ENCODE measurements around the gene UGT1A9. TPM values are rescaled to one million over a fixed set of nuclear protein-coding genes. Genes with fewer than 3 reads are reported as not detected.
"Not testable (repeated sequence)": the region's sequence is repeated elsewhere in the genome, so short reads cannot be mapped to it uniquely, and the experiment has no call there.

The UGT1A9 gene
- total RNA-seq, 1 experiment from 2014 or later: not detected

- not testable (repeated sequence) for H3K36me3 ChIP-seq (replicated peaks; ENCODE audit: control insufficient read depth, insufficient read depth, low read length); H3K4me3 ChIP-seq (ENCODE audit: insufficient read depth, low read depth, low read length); H3K27me3 ChIP-seq (ENCODE audit: control insufficient read depth, insufficient read depth, low read length); DNase-seq
Observed at GRCh38 chr2:233751212-233752009, 79.7 kb downstream of the UGT1A9 start.

DNA sequence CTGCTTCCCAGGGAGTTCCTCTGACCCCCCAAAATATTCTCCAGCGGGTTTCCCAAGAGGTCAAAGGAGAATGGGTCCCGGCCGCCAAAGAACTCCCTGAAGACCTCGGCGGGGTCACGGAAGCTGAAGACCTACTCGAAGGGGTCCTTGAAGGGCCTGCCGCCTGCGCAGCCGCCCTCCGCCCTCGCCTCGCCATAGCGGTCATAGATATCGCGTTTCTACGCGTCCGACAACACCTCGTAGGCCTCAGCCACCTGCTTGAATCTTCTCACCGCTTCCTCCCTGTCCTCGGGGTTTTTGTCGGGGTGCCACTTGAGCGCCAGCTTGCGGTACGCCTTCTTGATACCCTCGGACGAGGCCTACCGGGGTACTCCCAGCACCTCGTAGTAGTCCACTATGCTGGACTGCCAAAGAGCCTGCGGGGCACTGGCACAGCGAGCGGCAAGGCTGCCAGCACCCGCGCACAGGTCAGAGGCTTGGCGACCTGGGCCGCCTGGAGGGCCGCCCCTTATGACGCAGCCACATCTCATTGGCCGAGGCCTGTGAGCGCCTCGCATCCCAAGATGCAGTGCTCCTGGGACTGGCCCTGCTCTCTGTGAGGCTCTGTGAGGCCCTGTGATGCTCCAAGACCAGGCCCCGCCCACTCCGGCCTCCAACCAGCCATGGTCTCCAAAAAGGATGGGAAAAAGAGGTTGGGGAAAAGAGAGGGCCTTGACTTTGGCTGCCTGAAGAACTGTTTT, 83.3 kb downstream of the UGT1A9 start:
- no peak for DNase-seq
- Histone ChIP-seq H3K4me3 (ENCODE audit: insufficient read depth, low read depth, low read length) (no peak overlapping the region), H3K27me3 (ENCODE audit: control insufficient read depth, insufficient read depth, low read length) (no peaks in the 10 kb centered on the region), H3K36me3 (replicated peaks; ENCODE audit: control insufficient read depth, insufficient read depth, low read length) (no peaks in the 10 kb centered on the region)

DNA sequence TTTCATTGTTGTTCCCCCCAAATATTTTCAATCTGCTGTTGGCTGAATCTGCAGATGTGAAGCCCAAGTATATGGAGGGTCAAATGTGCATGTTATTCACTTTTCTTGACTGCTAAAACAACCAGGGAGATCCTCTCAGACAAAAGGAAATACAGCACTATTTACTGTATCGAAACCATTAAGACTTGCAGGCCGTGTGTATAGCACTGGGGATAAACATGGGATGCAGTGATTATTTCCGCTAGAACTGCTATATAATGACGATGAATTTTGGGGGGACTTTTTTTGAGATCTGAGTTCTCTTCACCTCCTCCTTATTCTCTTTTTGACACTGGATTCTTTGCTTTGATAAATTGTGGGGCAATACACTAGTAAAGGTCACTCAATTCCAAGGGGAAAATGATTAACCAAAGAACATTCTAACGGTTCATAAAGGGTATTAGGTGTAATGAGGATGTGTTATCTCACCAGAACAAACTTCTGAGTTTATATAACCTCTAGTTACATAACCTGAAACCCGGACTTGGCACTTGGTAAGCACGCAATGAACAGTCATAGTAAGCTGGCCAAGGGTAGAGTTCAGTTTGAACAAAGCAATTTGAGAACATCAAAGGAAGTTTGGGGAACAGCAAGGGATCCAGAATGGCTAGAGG, 84.9 kb downstream of the UGT1A9 start:
- H3K4me3 ChIP-seq (ENCODE audit: insufficient read depth, low read depth, low read length): no peak overlapping the region
- H3K36me3 ChIP-seq (replicated peaks; ENCODE audit: control insufficient read depth, insufficient read depth, low read length): no peaks in the 10 kb centered on the region
- DNase-seq: no peak
- H3K27me3 ChIP-seq (ENCODE audit: control insufficient read depth, insufficient read depth, low read length): no peaks in the 10 kb centered on the region

GRCh38 chr2:233758141-233758540, 86.4 kb downstream of the UGT1A9 start:
- no peak for DNase-seq
- Histone ChIP-seq H3K36me3 (replicated peaks; ENCODE audit: control insufficient read depth, insufficient read depth, low read length) (no peaks in the 10 kb centered on the region), H3K27me3 (ENCODE audit: control insufficient read depth, insufficient read depth, low read length) (no peaks in the 10 kb centered on the region), H3K4me3 (ENCODE audit: insufficient read depth, low read depth, low read length) (no peak overlapping the region)

DNA sequence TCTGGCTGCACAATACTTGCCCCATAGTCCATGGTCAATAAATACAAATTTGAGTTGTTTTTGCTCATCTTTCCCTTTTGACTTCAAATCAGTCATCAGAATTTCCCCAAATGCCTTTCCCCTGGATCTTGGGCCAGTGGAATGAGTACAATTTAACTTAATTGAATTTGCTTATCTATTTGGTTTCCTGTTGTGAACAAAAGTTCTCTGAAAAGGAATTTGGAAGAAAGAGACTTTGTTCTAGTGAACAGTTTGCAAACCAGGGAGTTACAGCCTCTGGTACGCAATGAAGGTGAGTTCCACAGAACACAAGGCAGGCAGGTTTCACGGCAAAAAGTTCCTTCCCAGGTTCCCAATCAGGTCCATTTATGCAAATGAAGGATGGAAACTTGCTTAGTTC, 87.2 kb downstream of the UGT1A9 start:
- Histone ChIP-seq H3K4me3 (ENCODE audit: insufficient read depth, low read depth, low read length) (no peak overlapping the region), H3K36me3 (replicated peaks; ENCODE audit: control insufficient read depth, insufficient read depth, low read length) (no peaks in the 10 kb centered on the region), H3K27me3 (ENCODE audit: control insufficient read depth, insufficient read depth, low read length) (no peaks in the 10 kb centered on the region)
- no peak for DNase-seq

DNA sequence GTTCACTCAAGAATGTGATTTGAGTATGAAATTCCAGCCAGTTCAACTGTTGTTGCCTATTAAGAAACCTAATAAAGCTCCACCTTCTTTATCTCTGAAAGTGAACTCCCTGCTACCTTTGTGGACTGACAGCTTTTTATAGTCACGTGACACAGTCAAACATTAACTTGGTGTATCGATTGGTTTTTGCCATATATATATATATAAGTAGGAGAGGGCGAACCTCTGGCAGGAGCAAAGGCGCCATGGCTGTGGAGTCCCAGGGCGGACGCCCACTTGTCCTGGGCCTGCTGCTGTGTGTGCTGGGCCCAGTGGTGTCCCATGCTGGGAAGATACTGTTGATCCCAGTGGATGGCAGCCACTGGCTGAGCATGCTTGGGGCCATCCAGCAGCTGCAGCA, 88.3 kb downstream of the UGT1A9 start, which contains the start of gene UGT1A1:
UGT1A1 (plus strand) TSS at position 228 of the 400 bp plus-strand sequence; CDS start at position 246, 18 bp downstream.
- Histone ChIP-seq H3K4me3 (ENCODE audit: insufficient read depth, low read depth, low read length) (no peak within 1 kb of the TSS), H3K36me3 (replicated peaks; ENCODE audit: control insufficient read depth, insufficient read depth, low read length) (no peaks in the 10 kb centered on the region), H3K27me3 (ENCODE audit: control insufficient read depth, insufficient read depth, low read length) (no peaks in the 10 kb centered on the region)
- DNase-seq: no peak

GRCh38 chr2:233761040-233761769, 89.5 kb downstream of the UGT1A9 start:
- Histone ChIP-seq H3K4me3 (ENCODE audit: insufficient read depth, low read depth, low read length) (no peak overlapping the region), H3K27me3 (ENCODE audit: control insufficient read depth, insufficient read depth, low read length) (no peaks in the 10 kb centered on the region), H3K36me3 (replicated peaks; ENCODE audit: control insufficient read depth, insufficient read depth, low read length) (no peaks in the 10 kb centered on the region)
- no peak for DNase-seq

- Histone ChIP-seq H3K4me3 (ENCODE audit: insufficient read depth, low read depth, low read length) (no peak overlapping the region), H3K36me3 (replicated peaks; ENCODE audit: control insufficient read depth, insufficient read depth, low read length) (no peaks in the 10 kb centered on the region), H3K27me3 (ENCODE audit: control insufficient read depth, insufficient read depth, low read length) (no peaks in the 10 kb centered on the region)
- no peak for DNase-seq
Observed at GRCh38 chr2:233764264-233764663, 92.6 kb downstream of the UGT1A9 start.

DNA sequence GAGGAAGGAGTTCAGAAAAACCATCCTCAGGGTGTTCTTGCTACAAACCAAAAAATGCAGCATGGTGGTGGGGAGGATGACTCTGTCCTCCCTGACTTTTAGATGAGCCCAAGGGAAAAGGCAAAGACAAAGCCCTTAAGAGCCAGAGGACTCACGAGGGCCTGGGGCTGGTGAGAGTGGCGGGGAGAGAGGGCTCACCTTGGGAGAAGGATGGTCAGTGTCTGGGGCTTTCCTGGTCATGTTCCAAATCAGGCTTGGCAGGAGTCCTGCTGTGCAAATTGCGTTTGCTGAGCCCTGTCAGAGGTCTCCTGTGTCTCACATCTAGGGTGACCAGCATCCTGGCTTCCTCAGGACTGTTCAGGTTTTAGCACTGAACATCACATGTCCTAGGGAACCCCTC, 93.1 kb downstream of the UGT1A9 start:
- Histone ChIP-seq H3K27me3 (ENCODE audit: control insufficient read depth, insufficient read depth, low read length) (no peaks in the 10 kb centered on the region), H3K36me3 (replicated peaks; ENCODE audit: control insufficient read depth, insufficient read depth, low read length) (no peaks in the 10 kb centered on the region), H3K4me3 (ENCODE audit: insufficient read depth, low read depth, low read length) (no peak overlapping the region)
- DNase-seq: no peak

DNA sequence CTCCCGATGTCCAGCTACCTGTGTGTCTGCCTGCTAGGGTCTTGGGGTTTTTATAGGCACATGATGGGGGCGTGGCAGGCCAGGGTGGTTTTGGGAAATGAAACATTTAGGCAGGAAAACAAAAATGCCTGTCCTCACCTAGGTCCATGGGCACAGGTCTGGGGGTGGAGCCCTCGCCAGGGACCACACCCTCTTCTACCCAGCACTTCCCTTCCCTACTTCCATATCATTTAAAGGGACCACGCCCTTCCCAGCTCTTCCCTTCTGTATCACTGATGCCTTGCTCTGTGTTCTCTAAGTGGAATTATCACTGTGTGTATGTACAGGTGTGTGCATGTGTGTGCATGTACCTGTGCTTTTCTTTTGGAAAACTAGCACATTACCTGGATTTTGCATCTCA, 94.7 kb downstream of the UGT1A9 start:
- no peak overlapping the region for H3K4me3 ChIP-seq (ENCODE audit: insufficient read depth, low read depth, low read length)
- no peak for DNase-seq

GRCh38 chr2:233768076-233768475, 96.4 kb downstream of the UGT1A9 start:
- Histone ChIP-seq H3K36me3 (replicated peaks; ENCODE audit: control insufficient read depth, insufficient read depth, low read length) (no peaks in the 10 kb centered on the region), H3K27me3 (ENCODE audit: control insufficient read depth, insufficient read depth, low read length) (no peaks in the 10 kb centered on the region), H3K4me3 (ENCODE audit: insufficient read depth, low read depth, low read length) (no peak overlapping the region)
- no peak for DNase-seq

More for the DNA sequence above, 94.7 kb downstream of the UGT1A9 start:
- Histone ChIP-seq H3K36me3 (replicated peaks; ENCODE audit: control insufficient read depth, insufficient read depth, low read length) (no peaks in the 10 kb centered on the region), H3K27me3 (ENCODE audit: control insufficient read depth, insufficient read depth, low read length) (no peaks in the 10 kb centered on the region)

DNA sequence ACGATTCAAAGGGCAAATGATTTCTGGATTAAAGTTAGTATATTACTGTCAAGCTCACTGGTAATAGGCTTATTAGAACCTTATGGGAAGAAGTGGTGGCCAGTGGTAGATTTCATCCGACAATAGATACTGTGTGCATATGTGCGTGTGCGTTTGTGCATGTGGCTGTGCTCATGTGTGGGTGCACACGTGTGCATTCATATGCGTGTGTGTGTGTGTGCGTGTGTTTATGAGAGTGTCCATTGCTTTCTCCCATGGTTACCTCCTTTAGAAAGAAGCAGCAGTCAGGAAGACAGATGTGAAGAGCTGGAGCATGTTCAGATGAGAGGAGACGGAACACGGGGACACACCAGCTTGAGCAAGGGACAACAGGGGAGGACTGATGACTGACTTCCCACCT, 97.6 kb downstream of the UGT1A9 start:
- no peaks in the 10 kb centered on the region for H3K27me3 ChIP-seq (ENCODE audit: control insufficient read depth, insufficient read depth, low read length)

DNA sequence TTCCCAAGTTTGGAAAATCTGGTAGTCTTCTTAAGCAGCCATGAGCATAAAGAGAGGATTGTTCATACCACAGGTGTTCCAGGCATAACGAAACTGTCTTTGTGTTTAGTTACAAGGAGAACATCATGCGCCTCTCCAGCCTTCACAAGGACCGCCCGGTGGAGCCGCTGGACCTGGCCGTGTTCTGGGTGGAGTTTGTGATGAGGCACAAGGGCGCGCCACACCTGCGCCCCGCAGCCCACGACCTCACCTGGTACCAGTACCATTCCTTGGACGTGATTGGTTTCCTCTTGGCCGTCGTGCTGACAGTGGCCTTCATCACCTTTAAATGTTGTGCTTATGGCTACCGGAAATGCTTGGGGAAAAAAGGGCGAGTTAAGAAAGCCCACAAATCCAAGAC, 100.5 kb downstream of the UGT1A9 start:
- no peaks in the 10 kb centered on the region for H3K27me3 ChIP-seq (ENCODE audit: control insufficient read depth, insufficient read depth, low read length)
- H3K4me3 ChIP-seq (ENCODE audit: insufficient read depth, low read depth, low read length): no peak overlapping the region
- no peak for DNase-seq
- H3K36me3 ChIP-seq (replicated peaks; ENCODE audit: control insufficient read depth, insufficient read depth, low read length): no peaks in the 10 kb centered on the region

More for the DNA sequence above, 97.6 kb downstream of the UGT1A9 start:
- no peak overlapping the region for H3K4me3 ChIP-seq (ENCODE audit: insufficient read depth, low read depth, low read length)
- no peaks in the 10 kb centered on the region for H3K36me3 ChIP-seq (replicated peaks; ENCODE audit: control insufficient read depth, insufficient read depth, low read length)
- no peak for DNase-seq

GRCh38 chr2:233772583-233772982, 100.9 kb downstream of the UGT1A9 start:
- H3K36me3 ChIP-seq (replicated peaks; ENCODE audit: control insufficient read depth, insufficient read depth, low read length): no peaks in the 10 kb centered on the region
- no peak overlapping the region for H3K4me3 ChIP-seq (ENCODE audit: insufficient read depth, low read depth, low read length)
- no peaks in the 10 kb centered on the region for H3K27me3 ChIP-seq (ENCODE audit: control insufficient read depth, insufficient read depth, low read length)
- no peak for DNase-seq

Measured in H7 (cell line).